HG02610 (cell line): ENCODE data around the gene ARL2.
"Not testable (repeated sequence)": the region's sequence is repeated elsewhere in the genome, so short reads cannot be mapped to it uniquely, and the experiment has no call there.

ENCODE experiments used
- ATAC-seq: cut with Tn5 transposase; IDR thresholded peaks from one replicate; pipeline ENCODE4 v1.9.1; 2021; ENCODE audit warnings: mild to moderate bottlenecking, moderate library complexity; ENCODE audit not compliant: unreplicated experiment

The ARL2 gene

DNA sequence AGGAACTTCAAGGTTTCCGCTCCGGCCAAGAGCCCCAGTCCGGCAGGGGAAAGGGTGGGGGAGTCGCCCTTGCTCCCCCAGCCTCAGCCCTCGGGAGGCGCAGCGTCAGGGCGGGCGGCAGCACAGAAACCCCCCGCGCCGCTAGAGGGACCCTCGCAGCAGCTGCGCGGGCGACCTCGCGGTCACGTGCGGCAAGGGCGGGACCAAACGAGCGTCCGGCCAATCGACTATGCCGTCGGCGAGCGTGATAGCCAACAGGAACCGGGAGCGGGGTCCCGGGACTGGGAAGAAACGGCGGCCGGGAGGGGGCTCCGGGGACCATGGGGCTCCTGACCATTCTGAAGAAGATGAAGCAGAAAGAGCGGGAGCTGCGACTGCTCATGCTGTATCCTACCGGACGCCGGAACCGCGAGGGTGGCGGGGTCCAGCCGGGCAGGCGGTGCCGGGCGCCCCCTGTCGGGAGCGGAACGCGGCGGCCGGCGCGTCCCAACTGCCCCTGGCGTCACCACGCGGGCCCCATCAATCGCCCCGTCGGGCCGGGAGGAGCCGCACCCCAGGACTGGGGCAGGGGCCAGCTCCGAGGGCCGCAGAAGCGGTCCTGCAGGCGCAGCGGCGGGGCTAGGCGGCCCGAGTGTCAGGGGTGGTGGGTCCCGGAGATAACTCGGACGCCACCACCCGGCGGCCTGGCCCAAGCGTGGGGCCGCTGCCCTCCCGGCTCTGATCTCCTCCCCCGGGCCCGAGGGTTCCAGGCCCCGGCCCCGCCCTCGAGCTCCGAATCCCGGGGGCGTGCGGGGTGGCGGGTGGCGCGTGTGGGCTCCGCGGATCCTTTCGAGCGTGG lies at the start of gene ARL2:
TSS of gene ARL2 (plus strand) at position 273 of the 838 bp plus-strand sequence. CDS start at position 321, 48 bp downstream.
- ATAC-seq: peak; percentile 70

DNA sequence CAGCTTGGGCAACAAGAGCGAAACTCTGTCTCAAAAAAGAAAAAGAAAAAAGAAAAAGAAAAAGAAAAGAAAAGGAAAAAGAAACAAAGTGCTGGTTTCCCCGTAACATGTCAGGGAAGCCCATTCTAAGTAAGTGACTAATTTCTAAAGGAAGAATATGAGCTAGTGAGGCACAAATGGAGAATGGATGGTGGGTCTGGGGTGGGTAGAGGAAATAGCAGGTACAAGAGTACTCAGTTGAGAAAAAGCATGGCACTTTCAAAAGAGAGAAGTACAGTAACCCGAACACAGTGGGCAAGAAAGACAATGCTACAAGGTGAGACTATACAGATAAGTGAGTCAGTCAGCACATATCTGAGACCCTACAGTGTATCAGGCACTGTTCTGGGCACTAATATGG lies 46.6 kb upstream of the ARL2 start:
- ATAC-seq: no peak

GRCh38 chr11:64969209-64969608 lies 44.8 kb upstream of the ARL2 start:
- no peak for ATAC-seq

DNA sequence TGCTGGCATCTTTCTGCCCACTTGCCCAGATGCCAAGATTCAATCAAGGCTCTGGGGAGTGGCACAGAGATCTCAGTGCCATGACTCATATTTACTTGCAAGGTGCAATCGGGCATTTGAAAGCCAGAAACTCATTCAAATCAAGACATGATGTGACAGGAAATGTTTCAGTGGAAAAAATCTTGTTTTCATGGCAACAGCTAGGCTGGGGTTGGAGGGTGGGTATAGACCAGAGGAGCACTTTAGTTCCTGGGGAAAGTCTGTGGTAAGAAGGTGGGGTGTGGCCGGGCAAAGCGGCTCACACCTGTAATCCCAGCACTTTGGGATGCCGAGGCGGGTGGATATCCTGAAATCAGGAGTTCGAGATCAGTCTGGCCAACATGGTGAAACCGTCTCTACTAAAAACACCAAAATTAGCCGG lies 43.2 kb upstream of the ARL2 start:
- no peak for ATAC-seq

- ATAC-seq: no peak
Measured at GRCh38 chr11:64971421-64972233, 42.3 kb upstream of the ARL2 start, which contains the start of gene MAJIN. Gene MAJIN, minus strand, starts transcription at chr11:64972108. Its CDS starts 12,703 bp downstream, at chr11:64959405.

- no peak for ATAC-seq
Measured at GRCh38 chr11:64974124-64974523, 39.8 kb upstream of the ARL2 start.

DNA sequence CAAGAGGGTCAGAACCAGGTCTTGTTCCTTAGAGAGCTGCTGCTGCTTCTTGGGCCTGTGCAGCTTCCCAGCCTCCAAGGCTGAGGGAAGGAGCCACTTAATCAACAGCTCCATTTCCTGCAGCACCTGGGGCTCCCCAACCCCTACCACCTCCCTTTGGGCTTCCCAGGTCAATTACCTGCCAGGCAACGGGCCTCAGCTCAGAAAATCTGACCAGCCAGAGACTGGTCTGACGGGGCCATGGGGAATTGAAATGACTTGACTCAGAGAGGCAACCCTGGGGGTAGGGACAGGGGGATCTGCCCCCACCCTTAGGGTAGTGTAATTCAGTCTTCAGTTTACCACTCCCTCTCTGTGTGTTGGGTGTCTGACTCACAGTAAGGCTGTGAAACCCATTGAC lies 37.3 kb upstream of the ARL2 start:
- ATAC-seq: no peak

DNA sequence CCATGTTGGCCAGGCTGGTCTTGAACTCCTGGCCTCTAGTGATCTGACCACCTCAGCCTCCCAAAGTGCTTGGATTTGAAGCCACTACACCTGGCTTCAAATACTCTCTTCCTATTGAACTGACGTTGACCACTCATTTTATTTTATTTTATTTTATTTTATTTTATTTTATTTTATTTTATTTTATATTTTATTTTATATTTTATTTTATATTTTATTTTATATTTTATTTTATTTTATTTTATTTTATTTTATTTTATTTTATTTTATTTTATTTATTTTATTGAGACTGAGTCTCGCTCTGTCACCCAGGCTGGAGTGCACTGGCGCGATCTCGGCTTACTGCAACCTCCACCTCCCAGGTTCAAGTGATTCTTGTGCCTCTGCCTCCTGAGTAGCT lies 30.6 kb upstream of the ARL2 start:
- not testable (repeated sequence) for ATAC-seq

GRCh38 chr11:64987998-64988854 lies 25.7 kb upstream of the ARL2 start:
- no peak for ATAC-seq

GRCh38 chr11:64989416-64989815 lies 24.5 kb upstream of the ARL2 start:
- no peak for ATAC-seq

DNA sequence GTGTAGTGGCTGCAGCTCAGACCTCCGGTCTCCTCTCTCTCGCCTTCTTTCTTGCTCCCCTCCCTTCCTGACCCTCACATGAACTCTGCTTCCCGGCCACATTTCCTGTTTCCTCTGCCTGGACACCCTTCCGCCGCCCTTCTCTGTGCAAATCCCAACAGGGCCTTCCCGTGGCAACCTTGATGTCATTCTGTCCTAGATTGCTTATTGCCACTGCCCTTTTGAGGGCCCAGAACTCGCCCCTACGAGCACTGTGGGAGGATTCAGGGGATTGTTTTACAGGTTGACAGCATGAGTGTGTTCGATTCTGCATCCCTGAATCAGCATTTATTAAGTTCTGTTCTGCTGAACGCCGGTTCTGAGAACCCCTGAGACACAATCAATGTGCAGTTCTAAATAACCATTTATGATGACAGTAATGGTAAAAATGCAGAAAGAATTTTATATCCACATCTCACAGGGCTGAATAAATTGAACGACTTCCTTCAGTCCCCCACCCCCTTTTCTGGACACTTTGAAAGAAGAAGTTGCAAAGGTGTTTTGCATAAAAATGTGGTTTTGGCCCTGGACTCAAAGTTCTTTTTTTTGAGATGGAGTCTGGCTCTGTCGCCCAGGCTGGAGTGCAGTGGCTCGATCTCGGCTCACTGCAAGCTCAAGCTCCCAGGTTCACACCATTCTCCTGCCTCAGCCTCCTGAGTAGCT lies 23.6 kb upstream of the ARL2 start:
- ATAC-seq: no peak

- no peak for ATAC-seq
Measured at GRCh38 chr11:64994318-64994717, 19.6 kb upstream of the ARL2 start.

GRCh38 chr11:64996327-64996709 lies 17.6 kb upstream of the ARL2 start:
- no peak for ATAC-seq

DNA sequence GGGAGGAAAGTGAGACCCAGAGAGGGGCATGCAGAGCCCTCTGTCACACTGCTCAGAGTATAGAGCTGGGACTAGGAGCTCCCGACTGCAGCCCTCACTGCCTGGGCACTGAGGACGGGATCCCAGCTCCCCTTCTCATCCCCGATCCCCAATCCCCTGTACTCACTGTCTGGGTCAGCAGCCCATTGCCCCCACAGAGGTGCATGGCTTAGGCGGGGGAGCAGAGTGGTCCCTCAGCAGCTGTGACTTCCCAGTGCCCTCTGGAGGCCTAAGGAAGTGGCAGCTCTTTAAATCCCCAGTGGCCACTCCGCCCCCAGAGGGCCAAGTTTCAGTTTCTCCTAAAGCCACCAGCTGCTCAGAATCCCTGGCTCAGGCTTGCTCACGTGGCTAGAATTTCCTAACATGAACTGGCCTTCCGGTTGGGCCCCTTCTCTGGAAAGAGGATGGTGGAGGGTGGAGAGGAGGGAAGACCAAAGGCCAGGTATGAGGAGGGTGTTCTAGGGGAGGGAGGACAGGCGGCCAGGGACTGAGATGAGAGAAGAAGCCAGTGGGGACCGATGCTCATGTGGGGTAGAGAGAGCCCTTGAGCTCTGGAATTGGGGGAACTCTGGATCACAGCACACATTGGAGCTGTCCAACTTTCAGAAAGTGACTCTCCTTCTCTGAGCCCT lies 17.1 kb upstream of the ARL2 start, which contains the start of gene BATF2:
TSS of gene BATF2 (minus strand) at position 262 of the 671 bp plus-strand sequence. CDS start at position 205, 57 bp downstream.
- no peak for ATAC-seq

DNA sequence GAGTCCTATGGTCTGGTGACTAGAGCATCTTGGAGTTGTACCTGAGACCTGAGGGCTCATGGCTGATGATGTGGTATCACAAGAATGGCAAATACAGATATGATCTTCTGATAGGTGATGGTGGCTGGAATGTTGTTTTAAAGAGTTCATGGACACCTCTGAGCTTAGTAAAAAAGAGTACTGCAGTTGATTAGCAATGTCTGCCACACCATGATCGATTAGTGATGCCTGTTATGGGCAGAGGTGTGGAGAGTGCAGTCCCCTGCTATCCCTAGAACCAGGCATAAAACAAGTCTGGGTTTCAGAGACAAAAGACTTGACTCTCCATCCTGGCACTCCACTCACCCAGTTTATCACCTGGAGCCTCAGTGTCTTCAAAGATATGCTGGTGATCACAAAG lies 15.8 kb upstream of the ARL2 start:
- ATAC-seq: no peak

DNA sequence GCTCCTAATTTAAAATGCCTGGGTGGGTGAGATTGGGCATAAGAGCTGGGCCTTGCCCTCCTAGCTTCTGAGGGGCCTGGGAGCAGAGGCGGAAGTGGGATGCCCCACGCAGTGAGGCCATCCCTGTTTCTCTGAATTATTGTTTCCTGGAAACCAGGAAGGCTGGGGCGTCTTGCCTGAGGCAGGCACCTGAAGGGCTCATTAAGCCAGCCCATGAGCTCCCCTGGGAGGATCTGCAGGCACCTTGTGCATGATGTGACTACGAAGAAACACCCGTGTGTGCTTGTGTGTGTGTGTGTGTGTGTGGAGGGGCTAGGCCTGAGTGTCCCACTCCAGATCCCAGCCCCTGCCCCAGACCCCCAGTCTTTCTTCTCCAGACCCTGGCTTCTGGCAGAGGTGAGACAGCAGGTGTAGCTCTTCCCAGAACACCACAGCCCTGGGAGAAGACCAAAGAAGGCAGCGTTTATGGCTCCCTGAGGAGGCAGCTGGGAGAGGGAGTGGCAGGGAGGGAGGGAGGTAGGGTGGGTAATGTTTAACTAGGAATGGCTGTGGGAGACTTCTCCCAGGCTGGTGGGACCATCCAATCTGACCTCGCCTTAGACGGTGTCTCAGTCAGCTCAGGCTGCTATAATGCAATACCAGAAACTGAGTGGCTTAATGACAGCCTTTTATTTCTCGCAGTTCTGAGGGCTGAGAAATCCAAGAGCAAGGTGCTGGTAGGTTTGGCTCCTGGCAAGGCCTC lies 15.1 kb upstream of the ARL2 start:
- ATAC-seq: no peak

DNA sequence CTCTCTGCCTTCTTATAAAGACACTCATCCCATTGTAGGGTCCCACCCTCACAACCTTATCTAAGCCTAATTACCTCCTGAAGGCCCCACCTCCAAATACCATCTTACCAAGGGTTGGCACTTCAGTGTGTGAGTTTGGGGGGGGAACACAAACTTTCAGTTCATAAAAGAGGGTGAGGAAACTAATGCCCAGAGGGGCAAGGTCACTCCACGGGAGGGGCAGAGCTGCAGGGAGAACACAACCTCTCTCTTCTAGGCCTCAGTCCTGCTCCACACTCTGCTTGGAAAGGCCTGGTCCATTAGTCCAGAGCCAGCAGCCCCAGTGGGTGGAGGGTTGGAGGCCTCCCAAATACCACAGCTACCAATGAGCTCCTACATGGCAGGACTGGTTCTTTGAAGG lies 14.5 kb upstream of the ARL2 start:
- ATAC-seq: no peak

DNA sequence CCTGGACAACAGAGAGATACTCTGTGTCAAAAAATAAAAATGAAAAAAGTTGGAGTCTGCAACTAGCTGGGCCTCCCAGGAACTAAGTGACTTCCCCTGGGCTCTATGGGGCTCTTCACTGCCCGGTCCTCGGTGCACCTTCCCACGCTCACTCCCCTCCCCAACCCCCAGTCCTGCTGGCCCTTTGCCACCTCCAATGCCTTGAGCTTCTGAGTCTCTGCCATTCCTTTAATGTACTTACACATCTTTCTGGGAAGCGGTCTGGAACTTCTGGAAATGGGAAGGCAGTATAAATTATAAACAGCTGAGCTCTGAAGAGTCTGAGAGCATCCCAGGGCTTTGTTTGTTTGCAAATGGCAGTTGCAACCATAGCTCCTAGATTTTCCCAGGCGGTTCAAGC lies 11.3 kb upstream of the ARL2 start:
- no peak for ATAC-seq

DNA sequence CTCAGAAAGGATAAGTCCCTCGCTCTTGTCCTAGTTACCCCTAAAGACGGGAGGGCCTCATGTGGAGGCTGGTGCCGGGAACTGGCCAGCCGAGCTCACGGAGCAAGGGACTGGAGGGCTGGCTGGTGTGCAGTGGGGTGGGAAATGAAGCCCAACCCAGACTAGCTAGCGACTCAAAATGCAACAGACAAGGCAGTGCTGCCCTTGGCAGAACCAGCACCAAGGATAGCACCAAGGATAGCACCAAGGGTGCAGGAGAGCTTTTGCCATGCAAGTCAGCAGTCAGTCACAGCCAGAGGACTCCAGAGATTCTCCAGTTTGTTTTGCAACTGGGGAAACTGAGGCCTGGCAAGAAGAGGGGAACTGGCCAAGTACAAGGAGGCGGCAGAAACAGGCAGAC lies 10.7 kb upstream of the ARL2 start:
- ATAC-seq: no peak
